Urinary bladder (tissue), 4 donors: ENCODE results near the gene LRP1. TPM values are rescaled to one million over a fixed set of nuclear protein-coding genes. Genes with fewer than 3 reads are reported as not detected.
A peak's percentile ranks its signal among the peaks of the same experiment; 100 is the strongest.

Source experiments
- DNase-seq: peaks from one replicate; pipeline ENCODE4 v3.0.0-alpha.2; 2015; ENCODE audit errors: extremely low spot score
- H3K27ac ChIP-seq: one replicate; pipeline ENCODE4 v1.5.1; 2013; ENCODE audit warnings: low read depth, mild to moderate bottlenecking, moderate library complexity
- H3K36me3 ChIP-seq: one replicate; pipeline ENCODE4 v1.6.1; 2013; ENCODE audit warnings: mild to moderate bottlenecking, moderate library complexity; ENCODE audit not compliant: insufficient read depth
- H3K4me1 ChIP-seq: one replicate; pipeline ENCODE4 v1.6.1; 2013; ENCODE audit warnings: mild to moderate bottlenecking, moderate library complexity; ENCODE audit not compliant: insufficient read depth
- H3K4me3 ChIP-seq: one replicate; pipeline ENCODE4 v1.5.1; 2013; ENCODE audit warnings: low read depth, low read length
- WGBS: extraction: QIAGEN DNeasy Blood & Tissue Kit; methylation state at CpG from one replicate; pipeline ENCODE4 v1.1.7; 2013; 5-methylcytosine and 5-hydroxymethylcytosine counted together
- polyA plus RNA-seq: library from polyadenylated mRNA; stranded (reverse); fragments of 200-250 nt; gene quantifications from one replicate; pipeline ENCODE4 v1.2.3, GENCODE V29; 2013
- total RNA-seq: library from RNA; depleted of rRNA; stranded (reverse); fragments of >200 nt; gene quantifications from one replicate; pipeline ENCODE4 v1.2.3, GENCODE V29; 2014
- donor health status: healthy with polysubstance abuse.
- donor health status: healthy.

LRP1 gene
- total and polyA plus RNA-seq, 2 donors = 141 to 146 TPM

GRCh38 chr12:57129889-57130288 lies 1.6 kb downstream of the LRP1 start:
- peak overlapping the region; percentile 66 for H3K27ac ChIP-seq
- H3K4me3 ChIP-seq = peak overlapping the region; percentile 88
- DNase-seq = no peak
- no peaks in the 10 kb centered on the region for H3K36me3 ChIP-seq
- no peaks in the 10 kb centered on the region for H3K4me1 ChIP-seq

GRCh38 chr12:57130941-57131340 lies 2.7 kb downstream of the LRP1 start:
- Histone ChIP-seq H3K4me3 (no peak overlapping the region), H3K27ac (no peak overlapping the region), H3K4me1 (no peaks in the 10 kb centered on the region), H3K36me3 (no peaks in the 10 kb centered on the region)
- DNase-seq = no peak
- WGBS = 58% methylated on average over 2 of the region's 2 CpGs

GRCh38 chr12:57131896-57132744 lies 3.8 kb downstream of the LRP1 start:
- H3K4me3 ChIP-seq = no peak overlapping the region
- DNase-seq = no peak
- H3K4me1 ChIP-seq = no peaks in the 10 kb centered on the region
- 50% methylated on average over 9 of the region's 9 CpGs for WGBS
- H3K27ac ChIP-seq = no peak overlapping the region
- H3K36me3 ChIP-seq = no peaks in the 10 kb centered on the region

GRCh38 chr12:57133013-57133569 lies 4.8 kb downstream of the LRP1 start:
- DNase-seq = no peak
- Histone ChIP-seq H3K4me3 (no peak overlapping the region), H3K4me1 (no peaks in the 10 kb centered on the region), H3K36me3 (no peaks in the 10 kb centered on the region), H3K27ac (peak overlapping the region; percentile 13)
- 47% methylated on average over 4 of the region's 4 CpGs for WGBS

GRCh38 chr12:57133916-57134315 lies 5.6 kb downstream of the LRP1 start:
- no peak overlapping the region for H3K4me3 ChIP-seq
- H3K27ac ChIP-seq = peak overlapping the region; percentile 4
- no peaks in the 10 kb centered on the region for H3K36me3 ChIP-seq
- no peaks in the 10 kb centered on the region for H3K4me1 ChIP-seq
- whole genome bisulfite sequencing = 44% methylated on average over 6 of the region's 6 CpGs
- no peak for DNase-seq

- DNase-seq = no peak
- 68% methylated on average over 9 of the region's 9 CpGs for WGBS
- Histone ChIP-seq H3K4me3 (no peak overlapping the region), H3K4me1 (no peaks in the 10 kb centered on the region), H3K27ac (peak overlapping the region; percentile 49), H3K36me3 (peaks cover 1% of the 10 kb centered on the region)
These were observed 6.7 kb downstream of the LRP1 start for GRCh38 chr12:57134949-57135348.

- DNase-seq = peak; percentile 63
- Histone ChIP-seq H3K4me3 (no peak overlapping the region), H3K36me3 (peaks cover 1% of the 10 kb centered on the region), H3K4me1 (no peaks in the 10 kb centered on the region), H3K27ac (peak overlapping the region; percentile 66)
- WGBS = 26% methylated on average over 18 of the region's 18 CpGs
These were observed 7.4 kb downstream of the LRP1 start for GRCh38 chr12:57135527-57136326.

- no peaks in the 10 kb centered on the region for H3K4me1 ChIP-seq
- peak overlapping the region; percentile 60 for H3K27ac ChIP-seq
- peaks cover 4% of the 10 kb centered on the region for H3K36me3 ChIP-seq
- no peak overlapping the region for H3K4me3 ChIP-seq
- DNase-seq = no peak
- WGBS = 59% methylated on average over 13 of the region's 13 CpGs
These were observed 10.4 kb downstream of the LRP1 start for GRCh38 chr12:57138526-57139272.

GRCh38 chr12:57139796-57140649 lies 11.7 kb downstream of the LRP1 start:
- WGBS = 76% methylated on average over 6 of the region's 6 CpGs
- Histone ChIP-seq H3K36me3 (peaks cover 4% of the 10 kb centered on the region), H3K4me1 (no peaks in the 10 kb centered on the region)

GRCh38 chr12:57141249-57141648 lies 13.0 kb downstream of the LRP1 start:
- 86% methylated on average over 8 of the region's 8 CpGs for WGBS
- no peak overlapping the region for H3K4me3 ChIP-seq
- H3K36me3 ChIP-seq = peaks cover 4% of the 10 kb centered on the region
- no peak overlapping the region for H3K27ac ChIP-seq
- no peak for DNase-seq
- H3K4me1 ChIP-seq = no peaks in the 10 kb centered on the region

More at GRCh38 chr12:57139796-57140649, 11.7 kb downstream of the LRP1 start:
- Histone ChIP-seq H3K27ac (no peak overlapping the region), H3K4me3 (no peak overlapping the region)
- DNase-seq = no peak

DNA sequence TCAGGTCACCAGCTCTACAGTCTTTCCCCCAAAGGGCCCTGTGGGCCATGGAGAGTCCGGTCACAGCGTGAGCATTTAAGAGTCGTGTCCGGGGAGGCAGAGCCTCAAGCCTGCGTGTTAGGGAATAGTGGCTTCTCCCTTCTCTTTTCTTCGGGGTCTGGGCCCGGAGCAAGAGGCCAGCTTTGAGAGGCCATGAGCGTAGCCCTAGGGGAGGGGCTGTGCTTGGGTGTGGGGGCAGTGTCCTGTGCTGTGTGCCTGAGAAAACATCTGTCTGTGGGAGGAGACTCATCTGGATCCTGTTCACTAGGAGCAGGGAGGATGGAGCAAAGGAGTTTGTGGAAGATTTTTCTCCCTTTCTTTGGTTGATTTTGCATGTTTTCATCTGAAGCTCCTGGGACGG lies 13.8 kb downstream of the LRP1 start:
- no peak overlapping the region for H3K27ac ChIP-seq
- no peak for DNase-seq
- H3K4me1 ChIP-seq = peaks cover 1% of the 10 kb centered on the region
- H3K36me3 ChIP-seq = peaks cover 4% of the 10 kb centered on the region
- H3K4me3 ChIP-seq = no peak overlapping the region
- WGBS = 66% methylated on average over 9 of the region's 9 CpGs

DNA sequence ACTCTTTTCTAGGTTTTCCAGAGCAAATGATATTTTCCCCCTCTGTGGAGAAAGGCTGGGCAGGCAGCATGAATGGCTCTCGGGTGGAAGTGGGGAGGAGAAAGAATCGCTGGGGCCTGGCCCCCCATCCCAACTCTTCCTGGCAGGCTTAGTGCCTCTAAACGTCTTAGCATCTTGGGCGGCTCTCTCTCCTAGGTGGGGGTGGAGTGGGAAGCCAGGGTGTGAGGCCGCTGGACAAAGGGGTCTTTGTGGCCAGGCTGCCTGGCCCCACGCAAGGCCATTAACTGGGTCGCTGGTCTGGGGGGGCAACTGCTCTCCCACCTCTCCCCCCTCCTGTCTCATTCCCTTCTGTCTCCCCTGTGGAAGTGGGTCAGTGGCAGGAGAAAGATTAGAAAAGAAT lies 14.4 kb downstream of the LRP1 start:
- Histone ChIP-seq H3K4me1 (peaks cover 3% of the 10 kb centered on the region), H3K4me3 (no peak overlapping the region), H3K27ac (no peak overlapping the region), H3K36me3 (peaks cover 4% of the 10 kb centered on the region)
- no peak for DNase-seq
- WGBS = 66% methylated on average over 7 of the region's 7 CpGs
